Muscle of leg (tissue), 11 donors: ENCODE results near the gene PDCD1. TPM values are rescaled to one million over a fixed set of nuclear protein-coding genes. Genes with fewer than 3 reads are reported as not detected.

Experiments used
- DNase-seq: peaks from one replicate; pipeline ENCODE4 v3.0.0; 2013
- H3K27ac ChIP-seq: one replicate; pipeline ENCODE4 v1.5.1; 2013; ENCODE audit warnings: mild to moderate bottlenecking, low read length, control low read depth
- H3K27me3 ChIP-seq: one replicate; pipeline ENCODE4 v1.6.1; 2013; ENCODE audit warnings: low read length; ENCODE audit not compliant: control insufficient read depth, insufficient read depth
- H3K36me3 ChIP-seq: one replicate; pipeline ENCODE4 v1.6.1; 2013; ENCODE audit warnings: low read length; ENCODE audit not compliant: control insufficient read depth, insufficient read depth
- H3K4me1 ChIP-seq: one replicate; pipeline ENCODE4 v1.6.1; 2013; ENCODE audit warnings: low read length; ENCODE audit not compliant: control insufficient read depth, insufficient read depth
- H3K4me3 ChIP-seq: one replicate; pipeline ENCODE4 v1.5.1; 2013; ENCODE audit warnings: low read length, control low read depth
- H3K9me3 ChIP-seq: replicated peaks from 2 replicates; pipeline ENCODE4 v1.6.1; 2013; ENCODE audit warnings: low read depth, low read length; ENCODE audit not compliant: control insufficient read depth
- WGBS: methylation state at CpG from one replicate; pipeline ENCODE4 v1.1.5; 2013; ENCODE audit warnings: missing lambda C conversion rate; ENCODE audit not compliant: insufficient coverage; 5-methylcytosine and 5-hydroxymethylcytosine counted together
- polyA plus RNA-seq, 8 donors: library from polyadenylated mRNA; unstranded; fragments of 120-200 nt; gene quantifications; one replicate each; pipeline versions ENCODE4 v1.2.1 to v1.2.3, GENCODE V29; 2013; ENCODE audit warnings: inconsistent platforms in 1 of 8, low replicate concordance in 1 of 8; ENCODE audit not compliant: insufficient read length in 8 of 8, insufficient read depth in 1 of 8
- total RNA-seq: library from RNA; stranded (reverse); fragments of 120-200 nt; gene quantifications from one replicate; pipeline ENCODE4 v1.2.4, GENCODE V29; 2013

Gene PDCD1
- total and polyA plus RNA-seq, 9 donors = 0.04 to 0.36 (median 0.10) TPM; not detected in 2

GRCh38 chr2:241816431-241817121 is 42.1 kb downstream of the PDCD1 start:
- no peak for DNase-seq
- Histone ChIP-seq H3K9me3 (no peaks in the 10 kb centered on the region), H3K4me3 (no peak overlapping the region), H3K36me3 (no peaks in the 10 kb centered on the region), H3K27me3 (no peaks in the 10 kb centered on the region), H3K4me1 (peaks cover 32% of the 10 kb centered on the region), H3K27ac (no peak overlapping the region)
- 49% methylated on average over 21 of the region's 33 CpGs for WGBS

GRCh38 chr2:241815477-241816430 is 42.9 kb downstream of the PDCD1 start:
- Histone ChIP-seq H3K4me3 (no peak overlapping the region), H3K27me3 (no peaks in the 10 kb centered on the region), H3K27ac (no peak overlapping the region), H3K9me3 (no peaks in the 10 kb centered on the region), H3K4me1 (peaks cover 38% of the 10 kb centered on the region), H3K36me3 (no peaks in the 10 kb centered on the region)
- DNase-seq = no peak
- 78% methylated on average over 42 of the region's 48 CpGs for WGBS

- 79% methylated on average over 51 of the region's 52 CpGs for WGBS
- no peaks in the 10 kb centered on the region for H3K27me3 ChIP-seq
- DNase-seq = no peak
Observed at GRCh38 chr2:241814643-241815476, 43.8 kb downstream of the PDCD1 start.

GRCh38 chr2:241814393-241814642 is 44.4 kb downstream of the PDCD1 start:
- no peaks in the 10 kb centered on the region for H3K9me3 ChIP-seq
- WGBS = 87% methylated on average over 17 of the region's 17 CpGs

More at GRCh38 chr2:241814643-241815476, 43.8 kb downstream of the PDCD1 start:
- H3K9me3 ChIP-seq = no peaks in the 10 kb centered on the region
- no peak overlapping the region for H3K4me3 ChIP-seq
- no peak overlapping the region for H3K27ac ChIP-seq
- peaks cover 46% of the 10 kb centered on the region for H3K4me1 ChIP-seq
- no peaks in the 10 kb centered on the region for H3K36me3 ChIP-seq

GRCh38 chr2:241813644-241814392 is 44.9 kb downstream of the PDCD1 start:
- Histone ChIP-seq H3K27me3 (no peaks in the 10 kb centered on the region), H3K36me3 (no peaks in the 10 kb centered on the region), H3K27ac (no peak overlapping the region), H3K9me3 (no peaks in the 10 kb centered on the region), H3K4me1 (peaks cover 53% of the 10 kb centered on the region), H3K4me3 (no peak overlapping the region)
- 64% methylated on average over 16 of the region's 20 CpGs for WGBS
- DNase-seq = no peak

More at GRCh38 chr2:241814393-241814642, 44.4 kb downstream of the PDCD1 start:
- H3K27me3 ChIP-seq = no peaks in the 10 kb centered on the region
- no peak for DNase-seq
- H3K36me3 ChIP-seq = no peaks in the 10 kb centered on the region
- H3K4me1 ChIP-seq = peaks cover 50% of the 10 kb centered on the region
- H3K27ac ChIP-seq = no peak overlapping the region
- no peak overlapping the region for H3K4me3 ChIP-seq

GRCh38 chr2:241812730-241813643 is 45.7 kb downstream of the PDCD1 start:
- Histone ChIP-seq H3K4me1 (peaks cover 62% of the 10 kb centered on the region), H3K27me3 (no peaks in the 10 kb centered on the region), H3K36me3 (no peaks in the 10 kb centered on the region), H3K9me3 (no peaks in the 10 kb centered on the region), H3K27ac (peak overlapping the region; percentile 20), H3K4me3 (no peak overlapping the region)
- 79% methylated on average over 38 of the region's 40 CpGs for WGBS
- peak; percentile 80 for DNase-seq

- Histone ChIP-seq H3K27me3 (no peaks in the 10 kb centered on the region), H3K36me3 (no peaks in the 10 kb centered on the region), H3K9me3 (no peaks in the 10 kb centered on the region), H3K27ac (peak overlapping the region; percentile 15), H3K4me3 (no peak overlapping the region), H3K4me1 (peaks cover 58% of the 10 kb centered on the region)
- WGBS = 89% methylated on average over 15 of the region's 20 CpGs
- no peak for DNase-seq
Observed at GRCh38 chr2:241811952-241812729, 46.6 kb downstream of the PDCD1 start.

- no peaks in the 10 kb centered on the region for H3K9me3 ChIP-seq
- peaks cover 54% of the 10 kb centered on the region for H3K4me1 ChIP-seq
- 82% methylated on average over 19 of the region's 27 CpGs for WGBS
- H3K27ac ChIP-seq = no peak overlapping the region
- H3K36me3 ChIP-seq = no peaks in the 10 kb centered on the region
- no peak for DNase-seq
- no peaks in the 10 kb centered on the region for H3K27me3 ChIP-seq
- H3K4me3 ChIP-seq = no peak overlapping the region
Observed at GRCh38 chr2:241811201-241811951, 47.3 kb downstream of the PDCD1 start.
